Lower leg skin (tissue), 3 donors: Measurements from ENCODE around the gene AOC2.

ENCODE experiments used
- CTCF ChIP-seq, 3 donors: fragments of 450-650 bp; IDR thresholded peaks; one replicate each; pipeline ENCODE4 v1.5.1; 2016; ENCODE audit warnings: antibody characterized with exemption in 3 of 3, mild to moderate bottlenecking in 3 of 3, moderate library complexity in 2 of 3
- POLR2A ChIP-seq, 2 donors: fragments of 450-650 bp; IDR thresholded peaks; one replicate each; pipeline ENCODE4 v1.6.1; 2016 to 2017; ENCODE audit warnings: antibody characterized with exemption in 2 of 2, mild to moderate bottlenecking in 1 of 2, moderate library complexity in 1 of 2

DNA sequence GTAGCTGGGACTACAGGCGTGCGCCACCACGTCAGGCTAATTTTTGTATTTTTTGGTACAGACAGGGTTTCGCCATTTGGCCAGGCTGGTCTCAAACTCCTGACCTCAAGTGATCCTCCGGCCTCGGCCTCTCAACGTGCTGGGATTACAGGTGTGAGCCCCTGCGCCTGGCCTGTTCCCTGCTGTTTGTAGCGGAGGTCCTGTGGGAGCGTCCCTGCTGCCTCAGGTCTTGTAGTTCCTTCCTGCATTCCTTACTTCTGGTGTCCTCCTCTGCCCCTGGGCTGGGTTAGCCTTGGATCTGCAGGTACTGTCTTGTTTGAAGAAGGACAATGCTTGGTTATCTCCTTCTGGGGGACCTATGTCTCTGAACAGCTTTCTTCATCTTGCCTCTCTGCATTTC lies 32.7 kb downstream of the AOC2 start:
- TF ChIP-seq CTCF (IDR thresholded peaks at IDR 0.05) (no peak), POLR2A (IDR thresholded peaks at IDR 0.05) (no peak)
